Stimulated activated CD4-positive, alpha-beta T cell treated with anti-CD3 and anti-CD28 coated beads, Interleukin-15, amount 100 ng/mL, for 24 hours (primary cell): ENCODE data around the gene TEAD1.
"Not testable (repeated sequence)": the region's sequence is repeated elsewhere in the genome, so short reads cannot be mapped to it uniquely, and the experiment has no call there.

Experiments used
- DNase-seq: peaks from one replicate; pipeline ENCODE4 v3.0.0-alpha.2; 2020

The TEAD1 gene

DNA sequence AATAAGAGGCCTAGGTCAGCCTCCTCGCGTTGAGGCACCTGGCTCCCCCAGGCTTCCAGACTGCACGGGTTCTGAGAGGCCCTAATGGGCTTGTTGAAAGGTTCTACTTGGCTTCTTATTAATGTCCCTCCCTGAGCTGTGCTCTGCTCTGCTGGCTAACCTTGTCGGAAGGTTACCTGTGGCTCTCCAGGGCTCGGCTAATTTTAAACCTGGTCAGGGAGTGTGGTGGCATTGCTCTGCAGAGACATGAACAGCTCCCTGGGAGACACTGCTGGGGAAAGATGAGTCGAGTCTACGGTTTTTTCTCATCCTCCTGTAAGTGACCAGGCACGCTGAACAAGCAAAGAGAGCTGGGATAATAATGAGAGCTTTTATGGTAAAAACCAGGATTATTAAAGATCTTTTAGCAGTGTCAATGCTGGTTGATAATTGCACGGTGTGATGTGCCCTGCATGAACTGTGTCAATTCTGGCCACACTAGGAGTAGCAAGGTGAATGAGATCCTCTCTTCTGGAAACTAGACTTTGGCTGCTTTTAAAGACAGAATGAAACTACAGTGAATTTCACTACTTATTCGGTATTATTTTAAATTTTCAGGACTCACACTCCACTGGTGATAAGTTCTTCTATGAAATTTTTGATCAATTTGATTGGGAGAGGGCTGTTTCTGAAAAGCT lies 70.7 kb downstream of the TEAD1 start:
- DNase-seq: no peak

DNA sequence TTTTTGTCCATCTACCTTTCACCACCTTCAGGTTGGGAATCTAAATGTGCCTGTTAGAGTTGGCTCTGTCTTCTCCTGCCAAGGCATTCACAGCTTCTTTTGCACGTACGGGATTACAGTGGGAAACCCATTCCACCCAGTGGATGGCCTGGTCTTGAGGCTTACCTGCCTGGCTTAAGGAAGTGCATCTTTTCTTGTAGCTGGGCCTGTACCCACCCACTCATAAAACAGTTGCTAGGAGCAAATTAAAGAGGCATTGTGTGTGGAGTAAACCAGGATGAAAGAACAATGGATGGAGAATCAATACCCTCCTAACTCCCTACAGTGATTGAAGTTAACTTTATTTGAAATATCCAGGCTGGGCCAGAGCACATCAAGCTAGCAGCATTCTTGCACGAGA lies 71.6 kb downstream of the TEAD1 start:
- DNase-seq: no peak

DNA sequence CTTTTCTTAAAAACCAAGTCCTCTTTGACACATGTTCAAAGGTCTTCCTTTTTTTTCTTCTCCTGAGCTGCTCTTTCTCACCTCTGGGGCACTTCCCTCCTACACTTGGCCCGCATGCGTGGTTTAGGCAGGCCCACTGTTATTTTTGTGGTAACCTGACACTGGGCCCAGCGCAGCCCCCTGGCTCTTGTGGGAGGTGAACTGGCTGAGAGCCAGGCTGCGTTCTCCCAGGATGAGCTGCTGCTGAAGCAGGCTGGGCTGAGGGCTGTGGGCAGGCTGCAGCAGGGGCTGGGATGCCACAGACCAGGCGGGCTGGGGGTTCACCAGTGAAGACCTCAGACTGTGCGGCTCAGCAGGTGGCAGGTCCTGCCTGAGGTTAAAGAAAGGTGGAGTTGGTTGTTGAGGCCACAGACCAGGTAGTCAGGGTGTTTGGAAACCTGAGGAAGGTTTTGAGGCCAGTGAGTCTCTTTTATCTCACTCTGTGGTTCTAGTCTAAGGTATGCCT lies 72.4 kb downstream of the TEAD1 start:
- no peak for DNase-seq

DNA sequence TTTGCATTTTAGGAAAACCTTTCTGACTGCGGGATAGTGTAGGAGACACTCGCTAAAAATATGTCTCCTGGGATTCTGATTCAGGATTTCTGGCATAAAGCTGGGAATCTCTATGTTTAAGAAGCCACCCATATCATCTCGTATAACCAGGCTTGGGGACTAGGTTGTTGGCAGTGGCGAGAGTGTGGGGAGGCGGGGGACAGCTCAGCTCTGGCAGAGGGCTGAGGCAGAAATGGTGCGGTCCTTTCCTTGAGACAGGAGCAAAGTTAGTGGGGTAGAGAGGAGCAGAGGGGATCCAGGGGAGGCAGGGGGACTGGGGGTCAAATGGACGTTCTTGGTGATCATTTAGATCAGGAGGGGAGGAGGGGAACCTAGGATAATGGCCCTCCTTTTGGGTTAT lies 74.3 kb downstream of the TEAD1 start:
- no peak for DNase-seq

DNA sequence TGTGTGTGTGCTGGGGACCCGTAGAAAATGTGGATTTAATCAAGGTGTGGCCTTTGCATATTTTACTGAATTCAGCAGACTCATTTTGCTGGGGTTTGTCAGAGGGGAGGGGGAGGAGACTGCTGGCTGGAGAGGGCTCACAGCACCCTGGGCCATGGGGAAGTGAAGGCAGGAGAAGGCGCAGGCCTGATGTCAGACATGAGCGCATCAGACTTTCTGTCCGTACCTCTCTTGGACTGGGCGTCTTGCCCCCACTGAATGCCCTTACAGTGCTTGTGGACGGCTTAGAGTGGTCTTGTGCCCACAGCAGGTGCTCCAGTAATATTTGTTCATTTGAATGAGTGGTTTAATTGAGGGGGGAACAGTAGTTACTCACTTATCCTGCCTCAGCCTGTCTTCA lies 75.2 kb downstream of the TEAD1 start:
- no peak for DNase-seq

DNA sequence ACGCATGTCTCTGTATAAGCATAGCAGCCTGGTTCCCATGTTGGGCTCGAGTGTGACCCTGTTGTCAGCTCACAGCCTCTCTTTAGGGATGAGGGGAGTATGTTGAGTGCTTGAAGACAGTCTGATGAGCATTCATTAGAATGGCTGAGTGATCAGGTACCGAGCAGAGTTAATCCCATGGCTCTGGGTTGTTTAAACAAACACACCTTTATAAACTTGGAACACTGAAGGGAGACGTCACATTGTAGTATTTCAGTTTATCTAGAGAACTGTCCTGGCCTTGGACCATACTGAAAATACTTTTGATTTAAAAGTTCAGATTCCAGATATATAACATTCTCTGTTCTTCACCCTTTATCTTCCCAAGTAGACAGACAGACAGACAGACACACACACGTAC lies 76.0 kb downstream of the TEAD1 start:
- no peak for DNase-seq

DNA sequence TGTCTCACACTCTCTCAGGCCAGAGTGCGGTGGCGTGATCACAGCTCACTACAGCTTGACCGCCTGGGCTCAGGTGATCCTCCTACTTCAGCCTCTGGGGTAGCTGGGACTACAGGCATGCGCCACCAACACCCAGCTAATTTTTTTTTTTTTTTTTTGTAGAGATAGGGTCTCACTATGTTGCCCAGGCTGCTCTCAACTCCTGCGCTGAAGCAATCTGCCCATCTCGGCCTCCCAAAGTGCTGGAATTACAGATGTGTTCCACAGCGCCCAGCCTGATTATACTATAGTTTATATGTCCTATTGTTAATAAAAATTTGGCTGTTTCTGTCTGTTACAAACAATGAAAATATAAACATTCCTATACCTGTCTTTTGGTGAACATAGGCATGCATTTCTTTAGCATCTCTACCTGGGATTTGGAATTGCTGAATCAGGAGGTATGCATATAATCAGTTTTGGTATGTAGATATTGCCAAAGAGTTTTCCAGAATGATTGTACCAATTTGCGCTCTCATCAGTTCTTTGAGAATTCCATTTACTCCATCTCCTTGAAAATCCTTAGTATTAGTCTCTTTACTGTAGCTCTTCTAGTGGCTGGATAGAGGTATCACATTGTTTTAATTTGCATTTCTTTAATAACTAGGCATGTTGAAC lies 78.8 kb downstream of the TEAD1 start:
- no peak for DNase-seq

DNA sequence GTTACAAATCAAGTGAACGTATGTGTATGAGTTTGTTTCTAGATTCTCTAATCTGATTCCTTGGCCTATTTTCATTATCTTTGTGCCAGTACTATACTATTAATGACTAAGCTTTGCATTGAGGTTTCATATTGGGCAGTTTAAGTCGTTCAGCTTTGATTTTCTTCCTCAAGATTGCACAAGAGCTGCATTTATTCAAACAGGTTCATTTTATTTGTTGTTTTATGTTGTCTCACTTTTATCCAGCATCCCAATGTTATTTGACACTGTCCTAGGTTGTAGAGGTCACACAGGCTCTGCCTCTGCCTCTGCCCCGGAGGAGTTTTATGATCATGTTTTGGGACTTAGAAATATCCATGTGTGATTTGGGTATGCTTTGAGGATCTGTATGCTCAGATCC lies 79.8 kb downstream of the TEAD1 start:
- no peak for DNase-seq

DNA sequence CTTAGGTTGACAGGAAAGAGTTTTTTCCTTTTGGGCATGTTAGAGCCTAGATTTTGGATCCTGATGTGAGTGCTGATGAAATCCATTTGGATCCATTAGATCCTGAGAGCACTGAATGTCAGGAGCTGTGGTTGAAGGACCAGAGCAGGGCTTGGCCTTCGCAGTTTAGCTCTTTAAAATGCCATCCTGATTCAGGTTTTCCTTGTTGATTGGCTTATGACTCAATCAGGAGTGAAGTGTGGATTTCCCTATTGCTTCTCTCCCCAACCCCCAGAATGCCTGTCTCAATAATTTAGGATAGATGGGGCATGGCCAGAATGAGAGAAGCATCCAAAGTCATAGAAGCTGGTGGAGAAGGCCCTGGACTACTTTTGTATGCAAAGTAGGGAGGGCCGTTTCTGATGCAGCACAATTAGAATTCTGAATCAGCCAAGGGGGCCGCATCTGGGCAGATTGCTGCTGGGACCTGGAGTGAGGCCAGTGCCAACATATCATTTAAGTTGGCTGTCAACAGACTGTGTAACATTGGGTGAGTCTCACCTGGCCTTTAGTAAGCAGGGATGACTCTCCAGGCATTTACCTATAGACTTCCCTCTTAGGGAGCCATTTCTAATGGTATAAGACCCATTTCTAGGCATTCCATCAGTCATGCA lies 80.5 kb downstream of the TEAD1 start:
- DNase-seq: no peak

DNA sequence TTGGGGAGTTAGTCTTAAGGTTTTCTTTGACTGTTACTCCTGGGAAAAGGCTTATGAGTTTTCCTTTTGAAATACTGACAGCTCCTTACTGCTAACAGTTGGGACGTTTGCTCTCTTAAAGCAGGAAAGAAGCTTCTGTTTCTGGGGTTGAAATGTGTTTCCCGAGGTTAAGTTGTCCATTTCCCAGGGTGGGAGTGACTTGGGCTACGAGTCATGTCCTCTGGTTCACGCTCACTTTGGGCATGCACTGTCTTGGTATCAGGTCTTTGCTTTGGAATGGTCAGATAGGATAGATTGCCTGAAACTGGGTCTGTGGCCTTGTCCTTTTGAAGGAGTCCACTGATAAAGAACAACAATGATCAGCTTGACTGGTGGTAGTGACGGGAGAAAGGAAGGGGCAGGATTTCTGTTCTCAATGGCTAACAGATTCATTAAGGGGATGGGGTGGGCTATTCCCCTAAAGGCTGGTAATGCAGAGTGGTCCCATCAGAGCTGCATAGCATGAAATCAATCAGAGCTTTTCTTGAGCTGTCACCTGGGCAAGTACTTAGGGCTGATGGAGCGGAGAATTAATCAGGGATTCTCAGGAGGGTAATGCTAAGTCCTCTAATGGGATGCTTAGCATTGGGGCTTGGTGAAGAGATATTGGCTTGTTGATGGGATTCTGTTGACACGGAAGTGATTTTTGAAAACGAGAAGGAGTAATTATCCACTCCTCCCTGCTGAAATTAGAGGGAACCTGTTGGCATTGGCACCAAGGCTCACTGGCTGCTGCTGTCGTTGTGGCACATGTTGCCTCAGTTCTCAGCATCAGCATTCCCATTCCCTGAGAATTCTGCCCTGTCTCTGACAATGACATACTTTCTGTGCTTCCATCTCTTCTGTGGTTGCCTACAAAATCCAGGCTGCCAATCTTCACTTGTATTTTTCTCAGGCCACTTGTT lies 81.6 kb downstream of the TEAD1 start:
- DNase-seq: no peak

DNA sequence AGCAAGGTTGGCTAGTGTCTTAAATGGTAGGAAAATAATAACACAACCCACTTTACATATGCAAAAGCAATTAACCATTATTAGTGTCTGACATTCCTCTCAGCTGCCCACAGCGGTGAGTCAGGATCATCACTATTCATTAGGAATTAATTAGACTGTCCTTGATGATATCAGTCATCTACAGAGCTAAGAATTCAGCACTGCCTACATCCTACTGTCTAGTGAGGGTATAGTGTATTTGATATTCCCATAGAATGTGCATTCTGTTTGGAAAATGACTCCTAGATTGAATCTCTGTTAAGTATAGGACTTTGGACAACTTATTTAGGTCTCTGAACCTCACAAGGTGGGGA lies 82.2 kb downstream of the TEAD1 start:
- DNase-seq: no peak

DNA sequence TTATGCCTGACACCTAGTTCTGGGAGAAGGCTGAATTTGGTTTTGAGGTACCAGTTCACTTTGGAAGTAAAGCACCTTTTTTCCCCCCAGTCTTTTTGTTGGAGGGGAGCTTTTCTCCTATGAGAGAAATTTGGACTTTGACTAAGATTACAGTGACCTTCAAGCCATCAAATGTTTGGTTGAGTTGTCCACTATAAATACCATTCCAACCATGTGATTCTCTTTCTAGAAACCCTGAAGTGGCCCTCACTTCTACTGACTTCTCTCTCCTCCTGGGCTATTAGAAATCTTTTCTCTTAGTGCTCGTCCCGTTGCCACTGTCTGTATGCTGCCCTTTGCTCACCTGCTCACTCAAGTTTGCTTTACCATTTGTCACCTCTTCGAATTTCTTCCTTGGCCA lies 82.6 kb downstream of the TEAD1 start:
- no peak for DNase-seq

DNA sequence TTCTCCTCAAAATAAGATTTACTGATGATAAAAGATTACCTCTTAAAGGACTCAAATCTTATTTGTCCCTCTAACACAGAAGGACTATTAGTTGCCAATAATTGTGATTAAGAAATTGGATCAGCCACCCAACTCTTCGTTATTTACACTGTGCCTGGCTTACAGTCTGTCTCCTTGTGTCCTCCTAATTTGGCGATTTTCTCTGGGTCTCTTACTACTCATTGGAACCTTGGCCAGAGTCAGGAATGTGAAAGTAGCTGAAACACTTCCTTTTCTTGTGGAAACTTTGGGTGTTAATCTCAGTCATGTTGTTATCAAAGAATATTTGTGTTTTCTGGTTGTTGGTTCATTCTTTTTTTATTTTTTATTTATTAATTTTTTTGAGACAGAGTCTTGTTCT lies 83.2 kb downstream of the TEAD1 start:
- no peak for DNase-seq

DNA sequence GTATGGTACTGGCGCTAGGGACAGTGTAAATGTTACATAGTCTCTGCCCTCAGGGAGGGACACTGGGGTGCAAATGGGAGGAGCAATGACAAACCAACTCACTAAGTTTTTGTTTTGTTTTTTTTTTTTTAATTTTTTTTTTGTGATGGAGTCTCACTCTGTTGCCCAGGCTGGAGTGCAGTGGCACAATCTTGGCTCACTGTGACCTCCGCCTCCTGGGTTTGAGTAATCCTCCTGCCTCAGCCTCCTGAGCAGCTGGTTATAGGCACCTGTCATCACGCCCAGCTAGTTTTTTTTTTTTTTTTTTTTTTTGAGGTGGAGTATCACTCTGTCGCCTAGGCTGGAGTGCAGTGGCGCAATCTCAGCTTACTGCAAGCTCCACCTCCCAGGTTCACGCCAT lies 83.9 kb downstream of the TEAD1 start:
- DNase-seq: not testable (repeated sequence)

DNA sequence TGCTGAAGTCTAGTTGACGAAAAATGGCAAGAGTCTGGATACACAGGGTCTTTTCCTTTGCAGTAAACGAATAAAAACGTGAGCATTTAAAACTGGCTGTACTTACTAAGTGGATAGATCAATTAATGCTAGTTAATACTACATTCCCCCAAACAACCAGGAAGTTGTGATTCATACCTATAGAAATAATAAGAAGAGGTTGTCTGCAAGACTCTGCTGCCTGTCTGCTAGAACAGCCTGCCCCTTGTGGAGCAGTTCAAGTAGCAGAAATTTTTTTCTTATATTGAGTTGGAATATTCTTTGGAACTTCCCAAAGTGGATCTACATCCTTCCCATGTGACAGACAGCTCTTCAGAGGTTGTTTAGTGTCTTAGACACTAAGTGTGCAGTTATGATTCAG lies 86.8 kb downstream of the TEAD1 start:
- no peak for DNase-seq

DNA sequence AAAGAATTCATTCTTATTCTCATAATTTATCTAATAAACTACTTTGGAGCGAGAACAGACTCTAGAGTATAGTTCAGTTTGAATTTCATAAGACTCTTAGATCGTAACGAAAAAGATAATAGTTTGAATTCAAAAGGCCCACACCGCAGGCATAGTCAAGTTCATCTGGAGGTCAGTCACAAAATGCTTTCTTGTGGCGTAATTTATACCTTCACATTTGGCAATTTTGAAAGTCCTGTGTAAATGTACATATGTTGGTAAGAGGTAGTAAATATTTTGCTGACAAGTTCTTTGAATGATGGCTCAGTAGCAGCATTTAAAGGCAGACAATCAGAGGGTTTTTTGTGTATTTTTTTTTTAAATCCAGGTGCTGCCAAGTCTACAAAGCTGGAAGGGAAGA lies 88.1 kb downstream of the TEAD1 start:
- DNase-seq: no peak

DNA sequence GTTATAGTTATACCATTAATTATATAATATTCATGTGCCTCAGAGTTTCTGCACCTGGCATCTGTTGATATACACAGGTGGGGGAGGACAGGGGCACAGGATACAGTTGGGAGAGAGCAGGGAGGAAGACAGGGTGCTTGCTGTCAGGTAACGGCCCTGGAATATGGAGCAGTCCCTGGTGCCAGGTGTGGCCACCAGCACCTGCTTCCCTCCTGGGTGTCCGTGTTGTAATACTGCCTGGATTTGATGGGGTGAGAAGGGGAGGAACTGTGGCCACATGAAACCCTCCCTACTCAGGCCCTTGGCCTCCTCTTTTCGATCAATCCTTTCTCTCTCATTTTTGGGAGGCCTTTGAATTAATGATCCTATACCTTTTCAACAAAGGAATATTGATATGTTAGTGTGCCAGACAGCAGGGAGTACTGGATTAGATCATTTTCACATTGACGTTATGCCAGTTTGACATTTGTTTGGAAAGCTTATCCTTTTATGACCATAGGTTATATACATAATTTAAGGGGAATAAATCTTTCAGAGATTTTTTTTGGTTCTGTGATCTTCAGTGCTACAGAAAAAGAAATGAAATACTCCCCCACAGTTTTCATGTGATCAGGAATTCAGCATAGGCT lies 88.6 kb downstream of the TEAD1 start:
- DNase-seq: no peak

DNA sequence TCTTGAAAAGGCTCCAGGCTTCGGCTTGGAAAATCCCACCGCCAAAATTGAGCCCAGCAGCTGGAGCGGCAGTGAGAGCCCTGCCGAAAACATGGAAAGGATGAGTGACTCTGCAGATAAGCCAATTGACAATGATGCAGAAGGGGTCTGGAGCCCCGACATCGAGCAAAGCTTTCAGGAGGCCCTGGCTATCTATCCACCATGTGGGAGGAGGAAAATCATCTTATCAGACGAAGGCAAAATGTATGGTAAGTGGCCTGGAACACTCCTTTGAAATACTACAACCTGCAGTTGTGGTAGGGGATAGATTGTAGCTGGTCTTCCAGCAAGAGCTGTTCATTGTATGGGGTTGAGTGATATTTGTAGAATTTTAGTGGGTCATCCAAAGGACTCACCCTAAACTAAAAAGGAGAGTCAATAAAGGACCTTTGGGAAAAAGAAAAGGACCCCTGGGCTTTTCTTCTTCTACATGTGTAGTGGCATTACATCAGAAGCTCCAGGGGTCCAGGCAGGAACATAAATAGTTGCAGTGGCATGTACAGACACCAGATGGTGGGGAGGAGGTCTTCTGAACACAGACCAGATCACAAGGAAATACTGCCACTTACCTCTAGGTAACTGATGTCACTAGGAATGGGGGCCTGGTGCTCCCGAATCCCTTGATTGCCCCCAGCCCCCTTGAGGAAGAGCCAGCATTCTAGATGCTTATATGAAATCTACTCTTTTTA lies 90.1 kb downstream of the TEAD1 start:
- no peak for DNase-seq

DNA sequence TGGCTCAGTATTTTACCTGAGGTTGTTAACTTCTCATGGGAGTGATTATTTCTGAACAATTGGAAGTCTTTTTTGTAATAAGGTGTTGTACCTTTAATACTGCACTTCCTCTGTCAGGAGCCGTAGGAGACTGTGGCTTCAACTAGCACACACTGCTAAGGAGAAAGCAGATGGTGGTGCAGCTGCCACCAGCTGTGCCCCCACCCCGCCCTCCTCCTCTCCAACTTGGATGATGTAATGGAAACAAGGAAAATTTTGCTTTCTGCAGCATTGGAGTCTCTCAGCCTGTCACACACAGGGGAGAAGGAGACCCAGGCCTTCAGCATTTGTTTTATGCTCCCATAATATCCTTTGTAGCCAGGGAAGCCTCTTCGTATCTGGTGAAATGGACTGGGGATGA lies 91.2 kb downstream of the TEAD1 start:
- no peak for DNase-seq

DNA sequence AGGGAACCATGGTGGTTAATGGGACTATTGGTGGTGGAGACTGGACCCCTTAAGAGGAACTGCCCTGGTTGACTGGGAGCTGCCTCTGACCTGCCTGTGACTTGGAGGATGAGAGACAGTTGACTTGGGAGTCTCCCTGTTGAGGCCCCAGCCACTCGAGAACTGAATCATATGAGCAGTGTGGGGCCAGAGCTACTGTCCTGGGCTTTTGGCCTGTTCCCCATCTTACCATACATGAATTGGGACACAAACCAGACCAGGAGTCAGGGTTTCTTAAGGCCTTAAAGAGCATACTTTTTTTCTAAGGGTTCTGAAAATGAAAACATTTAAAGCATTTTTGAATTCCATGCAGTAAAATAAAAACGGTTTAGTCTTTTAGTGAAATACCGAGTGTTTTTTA lies 92.8 kb downstream of the TEAD1 start:
- no peak for DNase-seq

DNA sequence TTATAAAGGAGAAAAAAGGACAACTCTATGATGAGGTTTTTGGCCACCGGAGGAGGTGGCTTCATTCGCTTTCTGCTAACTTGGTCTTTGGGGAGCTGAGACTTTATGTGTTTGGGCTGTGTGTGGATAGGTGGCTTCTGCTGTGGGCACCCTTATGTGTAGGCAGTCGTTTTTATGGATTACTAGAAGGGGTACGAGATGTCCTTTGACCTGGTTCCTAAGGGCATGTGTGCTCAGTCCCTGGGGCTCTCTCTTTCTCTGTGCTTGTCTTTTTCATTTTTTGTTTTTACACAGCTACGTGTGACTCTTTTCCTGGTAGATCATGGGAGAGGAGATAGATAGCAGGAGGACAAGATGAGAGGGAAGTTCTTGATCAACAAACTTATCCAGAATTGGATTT lies 93.4 kb downstream of the TEAD1 start:
- no peak for DNase-seq
